T-helper 2 cell treated with Interferon-gamma antibody and Interleukin-4, amounts not matched to agents 5 μg/mL and 100 μg/mL, for 36 hours (primary cell): ENCODE data around the gene SPATA16.
A peak's percentile ranks its signal among the peaks of the same experiment; 100 is the strongest.

Experiments
- DNase-seq: peaks from one replicate; pipeline ENCODE4 v3.0.0; 2021; ENCODE audit warnings: low spot score
- H3K27ac Mint-ChIP-seq: one replicate; pipeline ENCODE4 v1.8.0; 2021; ENCODE audit warnings: mild to moderate bottlenecking, mixed read lengths
- H3K27me3 Mint-ChIP-seq: one replicate; pipeline ENCODE4 v1.8.0; 2021; ENCODE audit warnings: low read depth, mixed read lengths
- H3K36me3 Mint-ChIP-seq: one replicate; pipeline ENCODE4 v1.8.0; 2021; ENCODE audit warnings: low read depth, mixed read lengths
- H3K4me1 Mint-ChIP-seq: one replicate; pipeline ENCODE4 v1.8.0; 2021; ENCODE audit warnings: low read depth, mixed read lengths
- H3K4me3 Mint-ChIP-seq: one replicate; pipeline ENCODE4 v1.8.0; 2022; ENCODE audit warnings: mild to moderate bottlenecking, moderate library complexity, mixed read lengths
- H3K9me3 Mint-ChIP-seq: one replicate; pipeline ENCODE4 v1.8.0; 2021; ENCODE audit warnings: mixed read lengths

SPATA16 gene

DNA sequence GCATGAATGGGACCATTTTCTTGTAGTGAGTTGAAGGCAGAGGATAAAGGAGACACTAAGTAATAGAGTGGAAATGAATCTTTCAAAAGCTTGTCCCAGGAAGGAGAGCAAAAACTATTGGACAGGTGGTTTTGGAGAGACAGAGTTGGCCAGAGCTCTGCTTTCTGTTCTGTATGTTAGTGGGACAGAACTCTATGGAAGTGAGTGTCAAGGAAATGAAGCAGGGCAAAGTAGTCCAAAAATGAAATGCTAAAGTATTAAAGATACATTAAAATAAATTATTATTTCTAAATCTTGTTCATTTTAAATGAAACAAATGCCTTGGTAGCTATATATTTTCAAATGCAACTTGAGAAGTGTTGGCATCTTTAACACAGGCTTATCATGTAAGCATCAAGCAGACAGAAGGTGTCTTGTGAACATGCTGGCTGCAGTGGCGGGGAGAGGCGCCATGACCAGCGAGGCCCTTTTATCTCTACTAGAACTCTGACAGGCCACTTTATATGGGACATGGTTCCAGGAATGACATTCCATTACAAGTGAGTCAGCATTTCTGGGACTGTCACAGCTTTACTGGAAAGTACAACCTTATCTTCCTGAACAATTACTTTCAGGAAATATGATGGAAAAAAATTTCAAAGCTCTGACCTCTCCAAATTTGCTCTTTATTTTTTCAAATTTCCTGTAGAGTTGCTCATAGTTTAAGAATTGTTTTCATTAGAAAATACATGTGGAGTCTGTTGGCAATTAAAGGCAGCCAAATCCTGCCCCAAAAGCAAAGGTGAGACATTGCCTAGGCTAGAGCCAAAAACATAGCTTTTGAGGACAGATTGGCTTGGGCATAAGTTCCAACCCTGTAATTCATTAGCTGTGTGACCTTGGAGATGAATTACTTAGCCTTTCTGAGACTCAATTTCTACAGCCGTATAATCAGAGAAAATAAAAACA lies 284.0 kb downstream of the SPATA16 start:
- Mint-ChIP-seq H3K4me1 (no peaks in the 10 kb centered on the region), H3K9me3 (no peaks in the 10 kb centered on the region), H3K27ac (no peak overlapping the region), H3K4me3 (no peak overlapping the region), H3K36me3 (no peaks in the 10 kb centered on the region), H3K27me3 (peaks cover 7% of the 10 kb centered on the region)
- DNase-seq: no peak

DNA sequence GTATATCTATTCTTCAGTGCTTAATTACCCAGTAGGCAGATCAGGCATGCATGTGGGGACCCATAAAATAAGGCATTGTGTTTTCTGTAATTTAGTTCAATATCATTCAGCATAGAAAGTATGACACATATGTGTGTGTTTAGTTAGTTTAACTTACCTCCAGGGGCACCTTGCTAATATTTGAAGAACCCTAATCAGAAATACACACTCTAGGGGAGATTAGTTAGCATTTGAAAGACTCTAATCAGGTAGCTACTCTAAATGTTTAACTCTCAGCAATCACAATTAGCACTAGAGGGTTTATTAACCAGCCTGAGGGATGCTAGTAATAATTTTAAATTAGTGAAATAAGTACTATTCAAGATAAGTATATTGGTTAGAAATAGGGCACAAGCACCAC lies 286.0 kb downstream of the SPATA16 start:
- Mint-ChIP-seq H3K9me3 (no peaks in the 10 kb centered on the region), H3K27me3 (peaks cover 7% of the 10 kb centered on the region), H3K4me1 (no peaks in the 10 kb centered on the region), H3K36me3 (no peaks in the 10 kb centered on the region), H3K4me3 (no peak overlapping the region), H3K27ac (no peak overlapping the region)
- DNase-seq: no peak

DNA sequence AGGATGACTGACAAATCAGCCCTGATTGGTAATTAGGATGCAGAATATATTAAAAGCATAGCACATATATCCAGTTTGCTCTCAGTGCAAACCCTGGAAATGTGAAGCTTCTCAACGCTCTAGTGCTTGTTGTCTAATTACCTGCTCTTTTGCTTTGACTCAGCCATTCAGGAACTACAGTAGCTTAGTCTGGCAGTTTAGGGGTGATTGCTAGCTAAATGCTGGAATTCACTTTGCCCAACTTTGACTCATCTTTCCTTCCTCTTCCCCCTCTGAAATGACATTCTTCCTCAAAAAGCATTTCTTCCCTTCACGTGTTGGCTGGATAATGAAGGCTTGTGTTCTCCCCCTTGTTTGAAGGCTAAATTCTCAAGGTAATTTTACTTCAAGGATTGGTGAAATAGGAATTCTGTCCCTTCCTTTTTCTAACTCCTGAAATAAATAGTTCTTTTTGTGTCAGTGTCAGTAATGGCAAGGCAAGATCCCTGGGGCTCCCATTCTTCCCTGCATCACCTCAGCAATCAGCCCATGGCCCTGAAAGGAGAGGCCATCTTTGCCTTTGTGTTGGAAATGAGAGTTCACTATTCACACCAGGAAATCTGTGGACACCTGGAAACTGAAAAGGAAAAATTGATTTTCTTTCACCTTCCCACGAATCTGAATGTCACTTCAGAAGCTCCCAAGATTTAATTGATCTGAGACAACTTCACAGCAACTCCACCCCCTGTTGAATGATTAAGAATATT lies 286.9 kb downstream of the SPATA16 start:
- Mint-ChIP-seq H3K27me3 (peaks cover 7% of the 10 kb centered on the region), H3K27ac (no peak overlapping the region), H3K4me3 (no peak overlapping the region), H3K9me3 (no peaks in the 10 kb centered on the region), H3K4me1 (no peaks in the 10 kb centered on the region), H3K36me3 (no peaks in the 10 kb centered on the region)
- no peak for DNase-seq

DNA sequence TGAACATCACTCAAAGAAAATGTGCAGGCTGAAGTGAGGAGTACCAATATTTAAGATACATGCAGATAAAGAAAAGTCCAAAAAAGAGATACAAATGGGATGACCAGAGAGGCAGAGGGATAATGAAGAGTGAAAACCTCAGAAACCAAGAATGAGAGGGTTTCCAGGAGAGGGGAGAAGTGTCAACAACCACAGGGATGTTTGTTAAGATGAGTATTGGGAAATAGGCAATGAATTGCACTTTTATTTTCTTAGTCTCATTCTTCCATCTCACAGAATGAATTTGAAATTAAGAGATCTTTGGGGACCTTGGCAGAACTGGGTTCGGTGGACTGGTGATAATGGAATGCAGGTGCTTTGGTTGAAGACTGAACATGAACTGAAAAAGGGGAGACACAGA lies 288.0 kb downstream of the SPATA16 start:
- H3K36me3 Mint-ChIP-seq: no peaks in the 10 kb centered on the region
- no peaks in the 10 kb centered on the region for H3K9me3 Mint-ChIP-seq
- no peak for DNase-seq
- H3K4me1 Mint-ChIP-seq: no peaks in the 10 kb centered on the region
- H3K27me3 Mint-ChIP-seq: peaks cover 7% of the 10 kb centered on the region
- H3K27ac Mint-ChIP-seq: no peak overlapping the region
- no peak overlapping the region for H3K4me3 Mint-ChIP-seq

DNA sequence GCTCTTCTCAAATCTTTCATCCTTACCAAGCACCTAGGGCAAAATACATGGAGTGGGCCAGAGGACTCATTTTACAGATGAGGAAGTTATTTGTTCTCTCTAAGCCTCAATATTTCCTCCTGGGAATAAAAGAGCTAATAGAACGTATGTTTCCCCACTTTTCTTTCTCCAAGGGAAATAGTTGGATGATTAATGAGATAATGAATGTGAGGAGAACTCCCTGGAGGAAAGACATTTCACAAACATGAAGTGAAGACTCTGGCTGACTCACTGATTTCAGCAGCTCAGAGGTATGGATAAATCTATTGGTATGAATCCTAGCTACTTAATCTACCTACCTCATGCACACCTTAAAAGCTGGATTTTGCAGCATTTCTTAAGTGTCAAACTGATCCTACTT lies 292.1 kb downstream of the SPATA16 start:
- no peak overlapping the region for H3K4me3 Mint-ChIP-seq
- H3K4me1 Mint-ChIP-seq: peaks cover 5% of the 10 kb centered on the region
- no peak overlapping the region for H3K27ac Mint-ChIP-seq
- no peaks in the 10 kb centered on the region for H3K9me3 Mint-ChIP-seq
- H3K36me3 Mint-ChIP-seq: no peaks in the 10 kb centered on the region
- DNase-seq: no peak
- peaks cover 2% of the 10 kb centered on the region for H3K27me3 Mint-ChIP-seq

DNA sequence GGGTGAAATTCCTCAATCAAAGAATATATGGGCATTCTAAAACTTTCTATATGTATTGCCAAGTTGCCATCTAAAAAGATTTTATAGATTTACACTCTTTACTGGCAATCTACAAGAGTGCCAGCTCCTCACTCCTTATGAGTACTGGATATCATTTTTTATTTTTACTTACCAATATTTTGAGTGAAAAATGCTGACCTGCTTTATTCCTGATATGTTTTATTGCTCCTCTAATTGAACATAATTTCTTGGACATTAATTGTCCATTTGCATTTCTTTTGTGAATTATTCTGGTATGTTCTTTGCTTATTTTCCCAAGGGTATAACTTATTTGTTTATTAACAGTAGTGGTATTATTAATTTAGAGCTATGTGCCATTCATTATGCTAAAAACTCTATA lies 293.7 kb downstream of the SPATA16 start:
- H3K36me3 Mint-ChIP-seq: no peaks in the 10 kb centered on the region
- H3K4me3 Mint-ChIP-seq: no peak overlapping the region
- H3K4me1 Mint-ChIP-seq: peaks cover 5% of the 10 kb centered on the region
- H3K27ac Mint-ChIP-seq: no peak overlapping the region
- H3K27me3 Mint-ChIP-seq: peaks cover 2% of the 10 kb centered on the region
- no peaks in the 10 kb centered on the region for H3K9me3 Mint-ChIP-seq
- DNase-seq: no peak

DNA sequence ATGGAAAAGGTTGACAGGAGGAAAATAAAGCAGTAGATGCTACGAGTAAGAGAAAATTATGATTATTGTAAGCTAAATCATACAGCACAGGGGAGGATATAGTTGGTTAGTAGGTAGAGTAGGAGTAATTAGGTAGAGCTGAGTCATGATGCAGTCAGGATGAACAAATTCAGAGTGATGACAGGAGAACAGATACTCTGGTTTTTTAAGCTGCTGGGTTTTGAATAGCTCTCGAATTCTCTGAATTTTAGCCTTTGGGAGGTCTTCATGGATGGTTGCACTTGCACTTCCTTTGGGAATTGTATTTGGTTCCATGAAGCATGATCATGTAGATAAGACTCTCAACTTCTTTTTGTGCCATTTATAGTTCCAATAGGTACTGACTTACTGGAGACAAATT lies 294.3 kb downstream of the SPATA16 start:
- no peaks in the 10 kb centered on the region for H3K9me3 Mint-ChIP-seq
- DNase-seq: no peak
- no peak overlapping the region for H3K27ac Mint-ChIP-seq
- H3K4me1 Mint-ChIP-seq: peaks cover 5% of the 10 kb centered on the region
- no peak overlapping the region for H3K4me3 Mint-ChIP-seq
- H3K36me3 Mint-ChIP-seq: no peaks in the 10 kb centered on the region
- peaks cover 2% of the 10 kb centered on the region for H3K27me3 Mint-ChIP-seq

DNA sequence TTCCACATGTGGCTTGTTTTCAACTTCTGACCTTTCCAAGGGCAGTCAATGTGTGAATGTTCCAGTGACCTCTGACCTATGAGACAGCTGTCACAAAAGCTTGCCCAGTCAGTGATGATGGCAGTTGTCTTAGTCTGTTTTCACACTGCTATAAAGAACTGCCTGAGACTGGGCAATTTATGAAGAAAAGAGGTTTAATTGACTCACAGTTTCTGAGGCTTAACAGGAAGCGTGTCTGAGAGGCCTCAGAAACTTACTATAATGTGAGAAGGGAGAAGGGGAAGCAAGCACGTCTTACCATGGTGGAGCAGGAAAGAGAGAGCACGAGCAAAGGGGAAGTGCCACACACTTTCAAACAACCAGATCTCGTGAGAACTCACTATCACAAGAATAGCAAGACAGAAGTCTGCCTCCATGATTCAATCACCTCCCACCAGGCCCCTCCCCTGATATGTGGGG lies 294.9 kb downstream of the SPATA16 start:
- H3K36me3 Mint-ChIP-seq: no peaks in the 10 kb centered on the region
- H3K9me3 Mint-ChIP-seq: no peaks in the 10 kb centered on the region
- H3K4me3 Mint-ChIP-seq: no peak overlapping the region
- peaks cover 2% of the 10 kb centered on the region for H3K27me3 Mint-ChIP-seq
- H3K4me1 Mint-ChIP-seq: peaks cover 5% of the 10 kb centered on the region
- H3K27ac Mint-ChIP-seq: no peak overlapping the region
- peak; percentile 10 for DNase-seq

DNA sequence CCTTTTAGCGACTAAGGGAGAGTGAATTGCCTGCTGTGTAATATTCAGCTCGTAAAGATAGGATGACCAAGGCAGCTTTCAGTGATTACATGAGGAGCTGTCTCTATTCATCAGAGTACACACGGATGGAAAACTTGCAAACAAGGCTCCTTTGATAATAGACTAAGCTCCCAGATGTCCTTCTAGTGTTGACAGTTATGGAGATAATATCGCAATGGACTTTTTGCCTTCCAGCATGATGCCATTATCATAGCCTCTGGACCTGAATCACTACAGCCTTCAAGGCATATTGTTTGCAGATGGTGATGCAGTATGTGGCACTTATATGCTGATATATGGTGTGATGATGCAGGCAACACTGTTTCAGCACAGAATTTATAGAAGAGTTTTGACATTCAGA lies 296.6 kb downstream of the SPATA16 start:
- peaks cover 5% of the 10 kb centered on the region for H3K4me1 Mint-ChIP-seq
- no peak for DNase-seq
- H3K4me3 Mint-ChIP-seq: no peak overlapping the region
- H3K27ac Mint-ChIP-seq: no peak overlapping the region
- no peaks in the 10 kb centered on the region for H3K36me3 Mint-ChIP-seq
- peaks cover 2% of the 10 kb centered on the region for H3K27me3 Mint-ChIP-seq
- no peaks in the 10 kb centered on the region for H3K9me3 Mint-ChIP-seq

DNA sequence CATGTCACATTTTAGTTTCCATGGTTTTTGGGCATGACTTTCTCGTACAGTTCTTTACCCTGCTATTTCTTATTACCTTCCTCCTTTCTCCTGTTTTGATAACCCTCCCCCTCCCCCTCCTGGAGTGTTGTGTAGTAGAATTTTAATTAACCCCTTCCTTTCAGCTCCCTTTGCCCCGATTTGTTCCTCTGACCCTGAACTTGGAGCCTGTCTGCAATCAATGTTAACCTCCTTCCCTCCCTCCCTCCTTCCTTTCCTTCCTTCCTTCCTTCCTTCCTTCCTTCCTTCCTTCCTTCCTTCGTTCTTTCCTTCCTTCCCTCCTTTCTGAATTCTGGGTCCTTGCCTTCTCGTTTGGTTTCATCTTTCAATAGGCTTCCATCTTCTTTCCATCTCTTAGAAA lies 300.1 kb downstream of the SPATA16 start:
- Mint-ChIP-seq H3K4me1 (peaks cover under 1% of the 10 kb centered on the region), H3K27me3 (peaks cover 7% of the 10 kb centered on the region), H3K9me3 (no peaks in the 10 kb centered on the region), H3K36me3 (no peaks in the 10 kb centered on the region), H3K4me3 (no peak overlapping the region), H3K27ac (no peak overlapping the region)
- no peak for DNase-seq

DNA sequence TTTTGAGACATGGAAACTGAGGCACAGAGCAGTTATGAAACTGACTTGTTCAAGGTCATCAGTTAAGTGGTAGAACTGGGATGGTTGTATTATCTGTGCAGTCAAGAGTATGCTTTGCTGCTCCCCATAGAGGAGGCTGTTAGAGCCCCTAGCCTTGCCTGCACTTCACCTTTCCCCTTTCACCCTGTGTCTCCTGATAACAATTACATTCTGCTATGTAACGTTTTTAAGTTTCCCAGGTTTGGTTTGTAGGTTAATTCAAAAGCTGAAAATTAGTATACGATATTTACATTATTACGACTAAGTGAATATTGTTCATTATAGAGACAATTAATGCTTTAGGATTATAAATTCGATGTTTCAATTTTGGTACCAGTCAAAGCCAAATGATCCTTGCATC lies 300.6 kb downstream of the SPATA16 start:
- Mint-ChIP-seq H3K4me3 (no peak overlapping the region), H3K27ac (no peak overlapping the region), H3K4me1 (no peaks in the 10 kb centered on the region), H3K36me3 (no peaks in the 10 kb centered on the region), H3K27me3 (peaks cover 7% of the 10 kb centered on the region), H3K9me3 (no peaks in the 10 kb centered on the region)
- DNase-seq: no peak

DNA sequence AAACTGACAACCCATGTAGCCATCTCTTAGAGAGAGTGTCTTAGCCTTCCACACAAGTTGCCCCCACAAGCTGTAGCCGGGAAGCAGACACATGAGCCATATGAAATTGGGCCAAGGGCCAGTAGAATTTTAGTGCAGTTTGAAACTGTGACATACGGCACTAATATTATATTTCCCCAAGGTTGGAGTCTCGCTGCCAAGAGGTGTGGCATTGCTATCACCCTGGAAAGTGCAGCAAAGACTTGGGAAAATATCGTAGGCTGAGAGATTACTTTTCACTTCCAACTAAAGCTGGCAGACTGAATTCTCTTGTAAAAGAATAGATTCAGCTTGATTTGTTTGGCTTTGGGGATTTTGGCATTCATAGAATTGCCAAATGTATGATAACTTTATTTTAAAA lies 301.4 kb downstream of the SPATA16 start:
- Mint-ChIP-seq H3K4me1 (no peaks in the 10 kb centered on the region), H3K4me3 (no peak overlapping the region), H3K27me3 (peaks cover 7% of the 10 kb centered on the region), H3K27ac (no peak overlapping the region), H3K9me3 (no peaks in the 10 kb centered on the region), H3K36me3 (no peaks in the 10 kb centered on the region)
- DNase-seq: no peak
